H1 (cell line): Measurements from ENCODE around the gene ALKBH7. TPM values are rescaled to one million over a fixed set of nuclear protein-coding genes. Genes with fewer than 3 reads are reported as not detected.

ENCODE experiments used
- CBX8 ChIP-seq: fragments of 300-800, 300-1000 bp; sonication (generic); IDR thresholded peaks from 2 replicates; pipeline ENCODE4 v1.7.1; 2016; ENCODE audit warnings: low read depth, low read length, borderline replicate concordance
- CHD2 ChIP-seq: IDR thresholded peaks from 2 replicates; pipeline ENCODE4 v1.6.1; 2012; ENCODE audit warnings: low read length, improper control_type of control experiment
- KDM4A ChIP-seq: IDR thresholded peaks from one replicate; pipeline ENCODE4 v1.7.1; 2012; ENCODE audit warnings: low read depth, mild to moderate bottlenecking, moderate library complexity, low read length, inconsistent platforms; ENCODE audit not compliant: severe bottlenecking
- NANOG ChIP-seq: IDR thresholded peaks from 2 replicates; pipeline ENCODE4 v1.6.1; 2011; ENCODE audit warnings: low read length, low read depth, mild to moderate bottlenecking, inconsistent platforms; ENCODE audit not compliant: insufficient read depth, poor library complexity, severe bottlenecking
- RNF2 ChIP-seq: fragments of 200-900, 300-1000 bp; sonication (generic); IDR thresholded peaks from 2 replicates; pipeline ENCODE4 v1.7.1; 2016; ENCODE audit warnings: borderline replicate concordance, low read depth, mild to moderate bottlenecking, antibody characterized with exemption, low read length; ENCODE audit not compliant: poor library complexity, severe bottlenecking; ENCODE audit errors: missing control alignments
- SIRT6 ChIP-seq: IDR thresholded peaks from one replicate; pipeline ENCODE4 v1.7.1; 2012; ENCODE audit warnings: low read length, inconsistent platforms
- polyA plus RNA-seq, 7 experiments: library from polyadenylated mRNA; depleted of rRNA in 3 of 7; stranded (reverse) in 5 of 7; unstranded in 2 of 7; fragments of >200 nt in 5 of 7; fragments of 200-250 nt in 2 of 7; gene quantifications; 1 replicate in 5 of 7; 2 replicates in 1 of 7; 4 replicates in 1 of 7; pipeline versions ENCODE4 v1.2.1 to v1.2.3, GENCODE V29; 2011 to 2013; ENCODE audit warnings: missing spikeins in 2 of 7, mixed read lengths in 2 of 7
- total RNA-seq: library from RNA; stranded (reverse); fragmentation: NEBNext Ultra II Directional; extraction: Animal tissue kit (Norgen Biotek cat#: 25700); gene quantifications from 2 replicates; pipeline ENCODE4 v1.2.1, GENCODE V29; 2021

ALKBH7 gene
- total and polyA plus RNA-seq, 2 of the 8 experiments (the other 6 are each of a cell fraction or from before 2014, with no cell fraction given), result 66.3 to 100 TPM

GRCh38 chr19:6402058-6402457 is 29.5 kb downstream of the ALKBH7 start (continued):
- no peak for TF ChIP-seq KDM4A
- TF ChIP-seq SIRT6, result no peak
- TF ChIP-seq CBX8, result no peak
- no peak for TF ChIP-seq CHD2
- no peak for TF ChIP-seq RNF2
- TF ChIP-seq NANOG, result no peak
- TF ChIP-seq, all 59 proteins: peak for 0
